ENCODE data around the gene SLC39A2.
"Not testable (repeated sequence)": the region's sequence is repeated elsewhere in the genome, so short reads cannot be mapped to it uniquely, and the experiment has no call there.

SLC39A2 gene

DNA sequence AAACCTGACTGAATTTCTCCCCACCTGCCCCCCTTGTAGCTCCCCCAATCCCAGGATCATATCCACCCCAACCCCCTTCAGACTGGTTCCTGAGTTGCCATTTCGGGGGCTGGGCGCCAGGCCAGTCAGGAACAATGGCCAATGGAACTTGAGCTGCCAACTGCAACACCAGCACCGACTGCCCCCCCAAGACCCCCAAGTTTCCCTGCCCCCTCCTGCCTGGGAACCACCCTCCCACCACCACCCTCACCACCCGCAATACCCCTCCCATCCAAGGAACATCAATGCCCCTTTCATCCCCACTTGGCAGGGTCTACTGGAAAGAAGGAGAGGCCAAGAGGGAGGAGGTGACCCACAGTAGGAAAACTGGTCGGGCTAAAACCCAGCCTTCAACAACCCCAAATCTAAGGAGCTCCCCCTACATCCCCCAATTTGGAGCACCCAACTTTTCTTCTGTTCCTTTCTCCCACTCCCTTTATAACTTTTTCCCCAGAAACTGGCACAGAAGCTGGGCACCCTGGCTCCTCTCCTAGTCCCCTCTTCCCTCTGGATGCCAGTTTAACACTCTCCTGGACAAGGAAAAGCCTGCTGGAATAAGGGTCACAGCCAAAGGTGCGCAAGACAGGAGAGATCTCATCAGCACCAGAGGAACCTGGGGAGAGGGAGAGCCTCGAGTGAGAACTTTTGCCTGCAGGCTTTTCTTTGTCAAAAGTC lies 27.3 kb downstream of the SLC39A2 start:
- DNase-seq: no peak

DNA sequence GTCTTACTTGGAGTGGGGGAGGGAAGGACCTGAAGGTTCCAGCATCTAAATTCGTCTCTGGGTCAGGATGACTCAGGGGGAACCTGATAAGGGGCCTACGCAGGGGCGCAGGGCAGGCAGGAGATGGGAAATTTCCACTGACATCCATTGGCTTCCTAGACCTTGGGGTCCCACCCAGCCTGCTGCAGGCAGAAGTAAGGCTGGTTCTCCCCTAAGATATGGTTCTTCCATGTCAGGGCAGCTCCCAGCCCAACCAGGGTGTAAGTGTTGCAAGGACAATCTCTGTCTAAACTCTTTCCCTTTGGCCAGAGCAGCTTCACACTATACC lies 27.9 kb downstream of the SLC39A2 start:
- DNase-seq: no peak

DNA sequence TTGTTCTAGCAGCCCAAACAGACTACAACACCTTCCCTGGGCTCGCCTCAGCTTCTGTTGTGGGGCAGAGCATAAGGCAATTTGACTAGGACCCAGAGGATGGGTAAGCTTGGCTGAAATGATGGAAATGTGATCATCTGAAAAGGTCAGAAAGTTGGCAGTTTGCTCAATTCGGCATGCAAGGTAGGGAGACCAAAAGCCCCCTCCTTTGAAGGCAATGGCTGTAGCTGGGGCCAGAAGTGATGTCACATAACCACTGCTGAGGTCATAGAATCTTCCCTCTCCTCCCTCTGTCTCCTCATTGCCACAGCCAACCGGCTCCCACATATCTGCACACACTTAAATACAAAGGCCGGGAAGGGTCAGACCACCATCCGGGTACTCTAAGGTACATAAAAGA lies 30.8 kb downstream of the SLC39A2 start, which contains the start of gene TPPP2:
TSS of gene TPPP2 (plus strand) at position 301 of the 400 bp plus-strand sequence. CDS start 365 bp downstream, outside the sequence.
- DNase-seq: no peak

DNA sequence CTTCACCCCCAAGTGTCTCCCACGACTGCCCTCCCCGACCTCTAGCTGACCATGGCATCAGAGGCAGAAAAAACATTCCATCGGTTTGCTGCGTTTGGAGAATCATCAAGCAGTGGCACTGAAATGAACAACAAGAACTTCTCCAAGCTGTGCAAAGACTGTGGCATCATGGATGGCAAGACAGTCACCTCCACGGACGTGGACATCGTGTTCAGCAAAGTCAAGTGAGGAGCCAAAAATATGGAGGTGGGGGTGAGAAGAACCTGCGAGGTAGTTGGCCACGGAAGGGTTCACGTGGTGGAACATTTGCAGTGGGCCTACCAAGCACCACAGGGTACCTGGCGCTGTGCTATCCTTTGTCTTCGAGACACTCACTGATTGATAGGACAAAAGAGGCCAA lies 31.4 kb downstream of the SLC39A2 start:
- no peak for DNase-seq

DNA sequence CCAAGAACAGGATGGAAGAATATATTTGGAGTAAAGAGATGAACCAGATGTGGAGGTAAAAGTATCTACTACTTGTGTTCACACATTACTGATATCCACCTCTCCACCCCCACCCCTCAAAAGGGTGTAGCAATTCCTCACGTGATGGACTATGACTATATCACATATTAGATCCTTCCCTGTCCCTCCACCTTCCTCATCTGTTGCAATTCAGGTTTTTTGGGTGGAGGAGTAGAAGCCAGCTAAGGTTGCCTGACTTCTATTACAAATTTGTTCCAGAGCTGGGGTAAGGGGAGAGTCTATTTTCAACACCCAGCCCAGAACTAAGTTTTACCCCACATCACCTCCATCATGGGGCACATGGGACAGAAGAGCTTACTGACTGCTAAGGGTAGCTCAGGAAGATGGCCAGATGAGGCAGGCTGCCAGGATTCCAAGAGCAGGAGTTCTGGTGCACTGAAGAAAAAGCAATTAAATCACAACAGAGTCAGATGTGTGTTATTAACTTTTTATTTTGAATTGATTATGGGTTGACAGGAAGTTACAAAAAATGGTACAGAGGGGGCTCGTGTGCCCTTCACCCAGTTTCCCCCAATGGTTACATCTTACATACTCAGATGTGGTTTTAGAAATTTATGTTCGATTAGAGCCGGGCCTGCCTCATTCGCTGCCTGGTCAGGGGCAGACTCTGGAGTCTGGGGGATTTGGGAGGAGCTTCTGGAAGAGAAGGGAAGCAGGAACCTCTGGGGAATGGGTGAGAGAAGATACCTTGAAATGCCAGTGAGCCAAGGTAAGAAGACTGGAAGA lies 33.4 kb downstream of the SLC39A2 start:
- DNase-seq: no peak

DNA sequence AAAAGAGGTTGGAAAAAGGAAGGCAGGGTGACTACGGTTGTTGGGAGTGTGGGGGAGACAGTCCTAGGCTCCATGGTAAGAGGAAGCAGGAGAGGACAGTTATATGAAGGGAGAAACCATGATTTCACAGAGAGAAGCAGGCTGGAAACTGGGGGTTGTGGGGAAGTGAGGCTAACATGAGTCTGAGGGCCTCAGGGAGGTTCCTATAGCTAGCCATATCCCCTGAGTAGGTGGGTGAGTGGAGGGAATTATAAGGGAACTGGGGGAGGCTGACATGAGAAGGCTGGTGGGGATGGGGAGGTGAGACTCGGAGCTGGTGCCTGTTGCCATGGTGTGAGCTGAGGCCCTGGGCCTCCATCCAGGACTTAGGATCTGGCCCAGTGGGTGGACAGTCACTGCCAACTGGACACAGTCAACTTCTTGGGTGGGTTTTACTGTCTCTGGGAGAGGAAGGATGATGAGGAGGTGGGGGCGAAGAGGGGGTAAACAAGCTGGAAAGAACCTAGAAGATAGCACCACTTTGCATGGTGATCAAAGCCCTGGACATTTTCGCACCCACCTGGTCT lies 34.1 kb downstream of the SLC39A2 start:
- DNase-seq: no peak

DNA sequence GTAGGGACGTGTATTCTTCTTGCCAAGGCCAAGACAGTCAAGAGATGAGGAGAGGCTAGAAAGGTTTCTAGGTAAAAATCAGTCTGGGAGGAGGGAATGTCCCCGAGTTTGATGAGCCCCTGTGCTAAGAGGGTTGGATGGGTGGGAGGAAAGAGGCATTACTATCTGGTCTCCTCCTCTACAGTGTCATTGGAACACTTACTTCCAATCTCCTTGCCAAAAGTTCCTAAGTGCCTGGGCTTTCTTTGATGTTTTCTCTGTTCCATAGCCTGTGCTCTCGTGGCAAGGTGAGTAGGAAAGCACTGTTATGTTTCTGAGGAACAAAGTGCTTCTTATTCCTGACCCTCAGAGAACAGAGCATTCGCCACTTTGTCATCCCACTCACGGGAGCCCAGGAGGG lies 35.6 kb downstream of the SLC39A2 start, which contains the start of gene RNASE13:
TSS of gene RNASE13 (minus strand) at position 101 of the 400 bp plus-strand sequence. CDS start 519 bp downstream, outside the sequence.
- DNase-seq: no peak

DNA sequence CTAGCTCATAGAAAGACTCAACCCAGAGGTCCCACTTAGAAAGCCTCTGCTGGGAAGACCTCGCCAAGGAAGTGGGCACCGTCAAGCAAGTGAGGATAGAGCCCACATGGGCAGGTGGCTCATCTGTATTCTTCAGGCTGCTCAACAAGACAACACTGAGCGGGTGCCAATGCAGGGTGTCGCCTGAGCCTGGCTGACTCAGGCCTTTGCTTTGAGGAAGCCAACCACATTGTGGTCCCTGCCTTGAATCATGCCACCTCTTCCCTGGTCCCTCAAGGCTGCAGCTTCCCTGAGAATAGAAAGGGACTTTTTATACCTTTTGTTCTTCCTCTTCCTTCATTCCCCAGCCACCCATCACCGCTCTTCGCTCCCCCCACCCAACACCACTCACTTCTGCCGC lies 37.7 kb downstream of the SLC39A2 start:
- no peak for DNase-seq

DNA sequence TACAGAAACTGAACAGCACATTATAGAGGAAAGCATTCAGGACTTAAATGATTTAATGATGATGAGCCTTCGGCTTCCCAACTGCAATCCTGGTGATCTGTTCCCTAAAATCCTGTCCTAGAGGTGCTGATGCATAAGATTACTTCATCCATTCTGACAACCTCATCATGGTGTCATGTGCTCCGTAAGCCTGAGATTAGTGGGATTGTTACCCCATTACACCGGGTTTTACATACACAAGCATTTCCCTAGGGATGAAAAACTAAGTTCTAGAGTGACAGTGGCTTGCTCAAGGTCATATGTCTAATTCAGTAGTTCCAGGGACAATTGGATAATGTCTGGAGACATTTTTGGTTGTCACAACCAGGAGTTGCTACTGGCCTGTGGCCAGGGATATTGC lies 38.1 kb downstream of the SLC39A2 start:
- DNase-seq: no peak

DNA sequence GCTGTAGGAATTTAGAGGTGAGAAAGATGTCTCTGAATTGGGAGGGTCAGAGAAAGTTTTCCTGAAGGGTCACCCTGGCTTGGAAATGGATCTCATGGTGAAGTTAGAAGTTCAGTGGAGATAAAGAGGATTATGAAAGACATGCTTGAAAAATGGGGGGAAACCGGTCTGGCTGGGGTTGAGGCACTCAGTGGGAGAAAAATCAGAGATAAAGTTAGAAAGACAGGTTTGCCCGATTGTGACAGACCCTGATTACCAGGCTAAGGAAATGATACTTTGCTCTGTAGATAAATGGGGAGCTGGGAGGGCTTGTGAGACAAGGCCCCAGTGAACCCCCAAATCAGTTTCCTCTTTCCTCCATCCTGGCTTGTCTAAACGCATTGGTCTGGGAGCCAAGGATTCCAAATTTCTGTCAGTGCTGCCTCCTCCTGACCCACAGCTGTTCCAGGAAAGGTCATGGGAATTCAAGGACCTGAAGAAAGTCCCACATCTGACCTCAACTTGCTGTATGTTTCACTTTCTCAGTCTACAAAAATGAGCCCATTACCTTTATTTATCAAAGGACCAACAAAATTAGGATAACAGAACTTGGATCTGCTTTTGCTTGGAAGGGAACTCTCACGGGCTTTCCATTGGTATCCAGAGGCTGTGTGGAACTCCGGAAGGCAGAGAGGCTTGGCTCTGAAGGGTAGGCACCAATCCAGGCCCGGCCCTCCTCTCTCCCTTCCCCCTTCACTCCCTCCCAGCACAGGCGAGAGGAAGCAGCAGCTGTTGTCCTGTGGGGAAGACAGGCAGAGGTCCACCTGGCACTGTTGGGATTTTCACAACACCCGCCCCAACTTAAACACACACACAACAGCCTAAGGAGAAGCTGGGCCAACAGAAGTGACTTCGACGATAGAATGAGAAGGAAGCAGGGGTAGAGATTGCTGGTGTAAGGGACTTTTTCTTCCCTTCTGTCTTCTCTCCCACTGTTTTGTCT lies 39.6 kb downstream of the SLC39A2 start:
- DNase-seq: no peak

DNA sequence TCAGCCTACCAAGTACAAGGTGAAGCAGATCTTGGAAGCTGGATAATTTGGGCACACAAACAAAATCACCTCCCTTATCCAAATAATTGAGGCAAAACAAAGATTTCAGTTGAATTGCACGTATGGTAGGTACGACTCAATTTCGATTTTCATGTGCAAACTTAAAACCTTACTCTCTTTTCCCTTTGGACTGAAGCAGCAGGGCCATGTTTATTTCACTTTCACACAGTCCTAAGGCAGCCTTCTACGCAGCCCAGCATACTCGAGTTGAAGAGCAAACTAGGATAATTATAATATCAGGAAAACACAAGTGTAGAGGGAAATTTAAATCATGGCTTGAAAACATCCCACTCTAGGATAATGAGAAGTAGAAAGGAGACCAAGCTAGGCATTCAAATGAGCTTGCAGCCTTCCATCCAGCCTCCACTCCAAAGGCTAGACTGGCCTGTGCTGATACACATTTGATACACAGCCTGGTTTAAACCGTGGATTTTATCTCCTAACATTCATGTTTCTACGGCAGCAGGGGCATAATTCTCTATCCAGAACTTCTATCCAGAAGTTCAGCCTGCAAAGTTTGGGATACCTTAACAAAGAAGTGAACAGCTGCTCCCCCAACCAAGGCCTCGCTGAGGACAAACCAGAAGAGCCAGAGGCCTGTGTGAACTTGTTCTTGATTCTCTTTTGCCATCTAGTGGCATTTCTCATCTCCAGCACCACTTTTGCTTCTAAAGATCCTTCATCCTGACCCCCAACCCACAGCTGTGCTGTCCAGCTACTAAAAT lies 40.7 kb downstream of the SLC39A2 start:
- DNase-seq: peak; percentile 35

DNA sequence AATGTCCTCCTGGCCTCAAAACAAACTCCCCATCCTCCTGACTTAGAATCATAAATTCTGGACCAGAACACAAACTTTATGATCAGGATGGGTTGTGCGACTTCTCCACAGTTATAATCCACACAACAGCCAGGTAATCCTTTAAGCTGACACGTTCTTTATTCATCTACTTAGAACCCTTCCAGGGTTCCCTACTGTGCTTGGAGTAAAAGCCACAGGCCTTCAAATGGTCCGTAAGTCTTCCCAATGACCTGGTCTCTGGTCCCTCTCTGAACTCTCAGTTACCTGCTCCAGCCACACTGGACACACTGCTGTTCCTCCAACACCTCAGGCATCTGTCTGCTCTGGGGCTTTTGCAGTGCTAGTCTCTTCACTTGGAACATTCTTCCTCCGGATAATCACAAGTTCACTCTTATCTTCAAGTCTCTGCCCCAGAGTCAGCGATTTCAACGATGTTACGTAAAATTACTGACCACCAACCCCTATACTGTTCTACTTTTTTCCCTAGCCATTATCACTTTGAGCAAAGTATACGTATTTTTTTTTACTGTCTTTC lies 41.4 kb downstream of the SLC39A2 start:
- DNase-seq: no peak

DNA sequence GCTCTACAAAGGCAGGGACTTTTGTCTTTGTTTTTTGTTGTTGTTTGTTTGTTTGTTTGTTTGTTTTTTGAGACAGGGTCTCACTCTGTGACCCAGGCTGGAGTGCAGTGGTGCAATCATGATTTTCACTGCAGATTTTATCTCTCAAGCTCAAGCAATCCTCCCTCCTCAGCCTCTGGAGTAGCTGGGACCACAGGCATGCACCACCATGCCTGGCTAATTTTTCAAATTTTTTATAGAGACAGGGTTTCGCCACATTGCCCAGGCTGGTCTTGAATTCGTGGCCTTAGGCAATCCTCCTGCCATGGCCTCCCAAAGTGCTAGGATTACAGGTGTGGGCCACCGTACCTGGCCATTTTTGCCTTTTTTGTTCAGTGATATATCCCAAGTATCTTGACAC lies 41.8 kb downstream of the SLC39A2 start:
- not testable (repeated sequence) for DNase-seq

DNA sequence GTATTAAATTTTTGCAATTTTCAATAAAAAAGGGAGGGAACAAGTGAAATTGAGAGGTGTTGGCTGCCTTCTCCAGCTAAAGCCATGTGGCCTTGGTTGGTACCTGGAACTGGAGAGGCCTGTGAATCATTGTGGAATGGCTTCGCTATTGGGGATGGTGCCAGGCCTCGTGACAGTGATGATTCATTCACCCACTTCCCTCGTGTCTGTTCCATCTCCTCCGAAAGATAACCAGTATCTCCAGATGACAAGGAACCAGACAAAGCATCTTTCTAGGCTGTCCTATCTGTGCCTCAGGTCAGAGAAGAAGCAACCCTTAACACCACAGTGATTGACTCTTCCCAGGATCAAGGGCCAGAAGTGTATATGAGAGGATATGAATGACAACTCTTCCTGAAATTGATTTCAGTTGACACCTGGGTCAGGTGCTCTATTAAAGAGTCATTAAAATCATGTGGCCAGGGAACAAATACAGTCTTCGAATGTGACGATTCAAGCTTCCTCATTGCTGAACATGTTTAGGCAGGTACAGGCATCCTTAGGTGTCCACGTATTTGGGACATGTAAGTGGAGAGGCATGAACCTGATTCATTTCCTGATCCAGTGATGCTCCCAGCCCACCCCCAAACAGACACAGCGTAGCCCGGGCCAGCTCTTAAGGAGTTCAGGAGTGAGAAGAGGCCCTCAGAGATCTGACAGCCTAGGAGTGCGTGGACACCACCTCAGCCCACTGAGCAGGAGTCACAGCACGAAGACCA lies 42.8 kb downstream of the SLC39A2 start, which contains the start of gene RNASE7:
TSS of gene RNASE7 (plus strand) at position 687 of the 758 bp plus-strand sequence. CDS start 631 bp downstream, outside the sequence.
- no peak for DNase-seq

DNA sequence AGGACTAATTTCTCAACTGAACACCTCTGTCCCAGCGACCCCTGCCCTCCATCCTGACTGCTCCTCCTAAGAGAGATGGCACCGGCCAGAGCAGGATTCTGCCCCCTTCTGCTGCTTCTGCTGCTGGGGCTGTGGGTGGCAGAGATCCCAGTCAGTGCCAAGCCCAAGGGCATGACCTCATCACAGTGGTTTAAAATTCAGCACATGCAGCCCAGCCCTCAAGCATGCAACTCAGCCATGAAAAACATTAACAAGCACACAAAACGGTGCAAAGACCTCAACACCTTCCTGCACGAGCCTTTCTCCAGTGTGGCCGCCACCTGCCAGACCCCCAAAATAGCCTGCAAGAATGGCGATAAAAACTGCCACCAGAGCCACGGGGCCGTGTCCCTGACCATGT lies 43.8 kb downstream of the SLC39A2 start:
- DNase-seq: peak; percentile 25

DNA sequence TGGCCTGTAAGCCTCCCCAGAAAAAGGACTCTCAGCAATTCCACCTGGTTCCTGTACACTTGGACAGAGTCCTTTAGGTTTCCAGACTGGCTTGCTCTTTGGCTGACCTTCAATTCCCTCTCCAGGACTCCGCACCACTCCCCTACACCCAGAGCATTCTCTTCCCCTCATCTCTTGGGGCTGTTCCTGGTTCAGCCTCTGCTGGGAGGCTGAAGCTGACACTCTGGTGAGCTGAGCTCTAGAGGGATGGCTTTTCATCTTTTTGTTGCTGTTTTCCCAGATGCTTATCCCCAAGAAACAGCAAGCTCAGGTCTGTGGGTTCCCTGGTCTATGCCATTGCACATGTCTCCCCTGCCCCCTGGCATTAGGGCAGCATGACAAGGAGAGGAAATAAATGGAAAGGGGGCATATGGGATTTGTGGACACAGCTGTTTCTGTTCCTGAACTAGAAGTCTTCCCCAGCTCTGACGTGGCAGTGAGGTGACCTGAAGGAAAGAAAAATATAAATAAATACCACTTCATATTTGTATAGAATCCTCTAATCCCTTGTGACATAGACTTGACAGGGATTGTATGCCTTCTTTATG lies 44.4 kb downstream of the SLC39A2 start:
- DNase-seq: no peak

DNA sequence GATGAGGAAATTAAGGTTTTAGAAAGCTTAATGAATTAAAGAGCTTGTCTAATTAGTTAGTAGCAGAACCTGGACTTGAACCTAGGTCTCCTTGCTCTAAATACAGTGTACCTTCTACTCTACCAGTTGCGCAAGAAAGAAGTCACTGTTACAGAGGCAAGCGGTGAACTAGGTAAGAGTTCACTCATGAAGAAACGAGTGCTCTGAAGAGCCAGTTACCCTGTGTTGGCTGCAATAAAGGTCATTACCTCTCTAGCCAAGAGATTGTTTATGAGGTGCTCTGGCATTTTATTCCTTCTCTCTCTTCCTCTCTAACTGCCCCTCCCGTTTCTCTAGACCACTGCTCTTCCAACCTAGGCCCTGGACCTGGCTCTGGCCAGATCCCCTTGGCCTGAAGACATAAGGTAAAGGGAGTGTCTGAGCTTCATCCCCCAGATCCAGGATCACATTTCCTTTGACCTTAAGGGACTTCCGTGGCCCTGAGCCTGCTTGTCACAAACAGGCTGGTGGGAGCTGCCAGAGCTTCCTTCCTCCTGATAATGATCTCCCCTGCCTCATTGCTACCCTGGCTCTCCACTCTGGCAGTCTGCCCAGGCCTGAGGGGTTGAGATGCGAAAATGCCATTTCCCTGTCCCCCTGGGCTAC lies 45.0 kb downstream of the SLC39A2 start:
- DNase-seq: peak; percentile 67

DNA sequence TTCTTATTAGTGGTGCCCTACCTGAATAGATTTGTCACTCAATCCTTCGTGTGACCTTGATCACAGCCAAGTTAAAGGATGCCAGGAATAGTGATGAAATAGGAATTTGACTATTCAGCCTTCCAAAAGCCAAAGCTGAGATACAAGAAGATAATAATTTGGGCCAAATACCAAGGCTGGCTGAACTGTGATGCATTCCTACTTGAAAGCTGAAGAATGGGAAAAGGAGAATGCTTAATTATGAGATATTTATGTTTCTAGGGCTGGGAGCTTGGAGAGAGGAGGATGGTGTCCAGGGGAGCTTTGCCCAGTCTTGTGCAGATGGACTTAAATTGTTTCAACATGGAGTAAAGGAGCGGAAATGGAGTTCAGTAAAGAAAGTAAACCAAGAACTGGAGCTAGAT lies 48.3 kb downstream of the SLC39A2 start:
- no peak for DNase-seq

DNA sequence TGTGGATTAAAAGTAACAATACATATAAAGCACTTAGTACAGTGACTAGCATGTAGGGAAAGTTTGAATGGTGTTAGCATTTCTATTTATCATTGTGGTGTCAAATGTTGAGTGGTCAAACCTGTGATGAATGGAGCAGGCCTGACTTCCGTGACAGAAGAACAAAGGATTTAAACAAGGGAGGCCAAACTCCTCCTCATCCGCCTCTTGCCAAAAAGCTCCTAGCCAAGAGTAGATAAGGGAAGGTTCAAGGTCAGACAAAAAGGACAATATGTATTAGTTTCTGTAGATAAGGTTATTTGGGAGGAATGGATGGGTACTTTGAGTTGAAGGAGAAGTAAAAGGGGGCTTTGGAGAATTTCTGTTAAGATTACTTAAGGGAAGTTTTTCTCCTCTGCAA lies 49.5 kb downstream of the SLC39A2 start:
- DNase-seq: no peak

DNA sequence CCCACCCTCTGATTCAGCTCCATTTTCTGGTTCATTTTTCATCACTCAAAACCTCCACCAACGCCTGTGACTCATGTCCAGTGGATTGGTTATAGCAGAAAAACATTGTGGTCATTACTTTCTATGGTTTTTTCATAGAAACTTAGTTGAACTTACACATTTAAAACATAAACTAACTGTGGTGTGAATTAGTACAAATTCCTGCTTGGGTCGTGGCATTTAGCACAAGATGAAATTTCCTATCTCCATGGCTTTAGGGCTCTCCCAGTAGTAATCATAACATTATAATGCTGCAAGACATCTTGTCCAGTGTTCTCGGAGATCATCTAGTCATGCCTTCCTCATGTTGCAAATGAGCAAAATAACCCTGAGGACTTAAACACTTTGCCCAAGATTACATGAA lies 50.2 kb downstream of the SLC39A2 start:
- DNase-seq: no peak

Measured in DMS79 treated with DMSO at 0.1 percent for 48 hours (cell line).